GM19397 (cell line): ENCODE measurements around the gene PACSIN2.
"Not testable (repeated sequence)": the region's sequence is repeated elsewhere in the genome, so short reads cannot be mapped to it uniquely, and the experiment has no call there.

ENCODE experiments used
- ATAC-seq: cut with Tn5 transposase; IDR thresholded peaks from one replicate; pipeline ENCODE4 v1.9.1; 2021; ENCODE audit warnings: mild to moderate bottlenecking, moderate library complexity; ENCODE audit not compliant: unreplicated experiment

PACSIN2 gene

GRCh38 chr22:42992886-42993479 is 22.0 kb downstream of the PACSIN2 start:
- ATAC-seq, result no peak

- ATAC-seq, result no peak
These were observed 22.9 kb downstream of the PACSIN2 start for GRCh38 chr22:42992092-42992491.

GRCh38 chr22:42991010-42991651 is 23.8 kb downstream of the PACSIN2 start:
- no peak for ATAC-seq

- ATAC-seq, result no peak
These were observed 24.7 kb downstream of the PACSIN2 start for GRCh38 chr22:42990131-42990838.

- no peak for ATAC-seq
These were observed 28.8 kb downstream of the PACSIN2 start for GRCh38 chr22:42986115-42986514.

GRCh38 chr22:42985531-42985905 is 29.4 kb downstream of the PACSIN2 start:
- ATAC-seq, result no peak

GRCh38 chr22:42984814-42985530 is 30.0 kb downstream of the PACSIN2 start:
- ATAC-seq, result no peak

GRCh38 chr22:42984397-42984796 is 30.6 kb downstream of the PACSIN2 start:
- no peak for ATAC-seq

GRCh38 chr22:42983470-42983869 is 31.5 kb downstream of the PACSIN2 start:
- ATAC-seq, result no peak

- ATAC-seq, result no peak
These were observed 35.3 kb downstream of the PACSIN2 start for GRCh38 chr22:42979606-42980005.

- no peak for ATAC-seq
These were observed 36.4 kb downstream of the PACSIN2 start for GRCh38 chr22:42978453-42979103.

GRCh38 chr22:42977569-42977968 is 37.4 kb downstream of the PACSIN2 start:
- no peak for ATAC-seq

- no peak for ATAC-seq
These were observed 38.6 kb downstream of the PACSIN2 start for GRCh38 chr22:42976217-42976933.

- no peak for ATAC-seq
These were observed 40.7 kb downstream of the PACSIN2 start for GRCh38 chr22:42974223-42974622.

- ATAC-seq, result no peak
These were observed 41.4 kb downstream of the PACSIN2 start for GRCh38 chr22:42973536-42973881.

- ATAC-seq, result no peak
These were observed 42.1 kb downstream of the PACSIN2 start for GRCh38 chr22:42972649-42973535.

GRCh38 chr22:42971473-42971860 is 43.5 kb downstream of the PACSIN2 start:
- ATAC-seq, result not testable (repeated sequence)

GRCh38 chr22:42970029-42970428 is 44.9 kb downstream of the PACSIN2 start:
- no peak for ATAC-seq

- no peak for ATAC-seq
These were observed 45.5 kb downstream of the PACSIN2 start for GRCh38 chr22:42969348-42969975.
